Caco-2 (cell line): ENCODE results near the gene PPP1R3D. TPM values are rescaled to one million over a fixed set of nuclear protein-coding genes. Genes with fewer than 3 reads are reported as not detected.

Experiments used
- BruUV-seq: library from RNA; stranded (reverse); fragments of 400-500 nt; replicated peaks from 2 replicates; lab custom pipeline; 2021; lab: Mats Ljungman, UMichigan
- CTCF ChIA-PET: fragments of 300-600 bp; sonication (Branson Sonifier 250); formaldehyde crosslinking; loops from one replicate; lab custom pipeline; 2022; ENCODE audit warnings: antibody characterized with exemption; lab: Charles Lee
- POLR2A ChIA-PET: fragments of 300-600 bp; sonication (Branson Sonifier 250); formaldehyde crosslinking; loops from one replicate; lab custom pipeline; 2022; ENCODE audit warnings: antibody characterized with exemption; lab: Charles Lee
- DNase-seq, 2 experiments: peaks; one replicate each; pipeline versions ENCODE4 v3.0.0 to v3.0.0-alpha.2; 2020 to 2022
- H3K27me3 ChIP-seq: replicated peaks from 2 replicates; pipeline ENCODE4 v1.6.0; 2011; ENCODE audit warnings: low read length; ENCODE audit not compliant: control insufficient read depth, insufficient read depth
- H3K36me3 ChIP-seq: 2 replicates; pipeline ENCODE4 v1.5.1; 2011; ENCODE audit warnings: low read length; ENCODE audit not compliant: control insufficient read depth, insufficient read depth
- H3K4me1 ChIP-seq: fragments of 250-450 bp; sonication (Bioruptor Pico); 2 replicates; pipeline ENCODE4 v1.5.1; 2020; ENCODE audit warnings: mild to moderate bottlenecking
- H3K4me3 ChIP-seq: 2 replicates; pipeline ENCODE4 v1.5.1; 2011; ENCODE audit warnings: low read depth, mild to moderate bottlenecking, control low read depth, low read length
- H3K9me3 ChIP-seq: fragments of 250-450 bp; sonication (Bioruptor Pico); 2 replicates; pipeline ENCODE4 v1.5.1; 2020; ENCODE audit warnings: mild to moderate bottlenecking, moderate library complexity
- H3K27ac Mint-ChIP-seq: one replicate; pipeline ENCODE4 v1.8.0; 2022; ENCODE audit warnings: mixed read lengths; ENCODE audit not compliant: unreplicated experiment
- H3K27me3 Mint-ChIP-seq: one replicate; pipeline ENCODE4 v1.8.0; 2022; ENCODE audit warnings: mixed read lengths; ENCODE audit not compliant: insufficient read depth, unreplicated experiment
- H3K36me3 Mint-ChIP-seq: one replicate; pipeline ENCODE4 v1.8.0; 2022; ENCODE audit warnings: mild to moderate bottlenecking, mixed read lengths; ENCODE audit not compliant: insufficient read depth, unreplicated experiment
- H3K4me1 Mint-ChIP-seq: one replicate; pipeline ENCODE4 v1.8.0; 2022; ENCODE audit warnings: low read depth, mixed read lengths; ENCODE audit not compliant: unreplicated experiment
- H3K4me3 Mint-ChIP-seq: one replicate; pipeline ENCODE4 v1.8.0; 2022; ENCODE audit warnings: mild to moderate bottlenecking, moderate library complexity, mixed read lengths; ENCODE audit not compliant: unreplicated experiment
- H3K9me3 Mint-ChIP-seq: one replicate; pipeline ENCODE4 v1.8.0; 2022; ENCODE audit warnings: mixed read lengths; ENCODE audit not compliant: unreplicated experiment
- CTCF ChIP-seq, 2 experiments: fragments of 200-600 bp in 1 of 2; IDR thresholded peaks; 1 replicate in 1 of 2; 2 replicates in 1 of 2; pipeline versions ENCODE4 v1.5.1 to v1.8.0; 2011 to 2022; ENCODE audit warnings: antibody characterized with exemption in 1 of 2, control low read depth in 1 of 2, inconsistent platforms in 1 of 2, low read depth in 1 of 2, low read length in 1 of 2, mild to moderate bottlenecking in 1 of 2, moderate library complexity in 1 of 2; ENCODE audit not compliant: insufficient read depth in 1 of 2, severe bottlenecking in 1 of 2, unreplicated experiment in 1 of 2
- intact Hi-C: fragments of 100-400 bp; cut with micrococcal nuclease; formaldehyde crosslinking; loops from one replicate; pipeline ENCODE4 v1.10.0; 2022; ENCODE audit not compliant: unreplicated experiment
- total RNA-seq: library from RNA; stranded (reverse); gene quantifications from 2 replicates; pipeline ENCODE4 v1.2.3, GENCODE V29; 2022

PPP1R3D gene
- total RNA-seq, 1 experiment from 2014 or later: 10.4 TPM

- intact Hi-C loops: no loop called here
- DNase-seq: no peak
- ChIA-PET CTCF (no interaction called here), POLR2A (no interaction called here)
- no TSS peak for BruUV-seq
- H3K4me1 ChIP-seq: peaks cover 6% of the 10 kb centered on the region
- H3K36me3 ChIP-seq: no peaks in the 10 kb centered on the region
- TF ChIP-seq CTCF (IDR thresholded peaks at IDR 0.05; ENCODE audit: insufficient read depth in 1 of 2, low read depth in 1 of 2, low read length in 1 of 2, severe bottlenecking in 1 of 2, unreplicated experiment in 1 of 2): no peak
- no peaks in the 10 kb centered on the region for H3K9me3 Mint-ChIP-seq
- H3K4me1 Mint-ChIP-seq: no peaks in the 10 kb centered on the region
- H3K27me3 Mint-ChIP-seq: no peaks in the 10 kb centered on the region
- H3K27me3 ChIP-seq: no peaks in the 10 kb centered on the region
- no peak overlapping the region for H3K4me3 ChIP-seq
- no peaks in the 10 kb centered on the region for H3K36me3 Mint-ChIP-seq
- no peaks in the 10 kb centered on the region for H3K9me3 ChIP-seq
- H3K4me3 Mint-ChIP-seq: no peak overlapping the region
- no peak overlapping the region for H3K27ac Mint-ChIP-seq
Measured at GRCh38 chr20:59976156-59976782, 36.2 kb upstream of the PPP1R3D start.

GRCh38 chr20:59972037-59972801 is 32.1 kb upstream of the PPP1R3D start:
- no peaks in the 10 kb centered on the region for H3K36me3 Mint-ChIP-seq
- no peaks in the 10 kb centered on the region for H3K4me1 Mint-ChIP-seq
- Histone ChIP-seq H3K4me3 (no peak overlapping the region), H3K9me3 (no peaks in the 10 kb centered on the region), H3K36me3 (no peaks in the 10 kb centered on the region), H3K4me1 (peaks cover 6% of the 10 kb centered on the region), H3K27me3 (no peaks in the 10 kb centered on the region)
- DNase-seq: peak in 1 of 2 experiments; percentile 35
- no peak overlapping the region for H3K4me3 Mint-ChIP-seq
- no TSS peak for BruUV-seq
- ChIA-PET POLR2A (no interaction called here), CTCF (interaction anchor here (1.0 to 1.5 kb wide), 3 partner anchors 15 to 78 kb away, joined by 3 to 6 read pairs (median 3); no protein-coding TSS in a partner anchor)
- intact Hi-C loops: no loop called here
- no peak overlapping the region for H3K27ac Mint-ChIP-seq
- no peak for TF ChIP-seq CTCF (IDR thresholded peaks at IDR 0.05; ENCODE audit: insufficient read depth in 1 of 2, low read depth in 1 of 2, low read length in 1 of 2, severe bottlenecking in 1 of 2, unreplicated experiment in 1 of 2)
- no peaks in the 10 kb centered on the region for H3K9me3 Mint-ChIP-seq
- peaks cover 3% of the 10 kb centered on the region for H3K27me3 Mint-ChIP-seq

GRCh38 chr20:59971428-59971827 is 31.3 kb upstream of the PPP1R3D start:
- no peak overlapping the region for H3K4me3 ChIP-seq
- H3K27ac Mint-ChIP-seq: no peak overlapping the region
- CTCF ChIA-PET: interaction anchor here (1.2 to 1.5 kb wide), 2 partner anchors 14 to 79 kb away, joined by 3 to 6 read pairs; no protein-coding TSS in a partner anchor
- intact Hi-C loops: no loop called here
- H3K4me1 Mint-ChIP-seq: no peaks in the 10 kb centered on the region
- POLR2A ChIA-PET: no interaction called here
- peaks cover 3% of the 10 kb centered on the region for H3K27me3 Mint-ChIP-seq
- no peak for TF ChIP-seq CTCF (IDR thresholded peaks at IDR 0.05; ENCODE audit: insufficient read depth in 1 of 2, low read depth in 1 of 2, low read length in 1 of 2, severe bottlenecking in 1 of 2, unreplicated experiment in 1 of 2)
- H3K4me1 ChIP-seq: peaks cover 6% of the 10 kb centered on the region
- H3K36me3 ChIP-seq: no peaks in the 10 kb centered on the region
- no peak overlapping the region for H3K4me3 Mint-ChIP-seq
- H3K36me3 Mint-ChIP-seq: no peaks in the 10 kb centered on the region
- no peak for DNase-seq
- no peaks in the 10 kb centered on the region for H3K9me3 ChIP-seq
- no TSS peak for BruUV-seq
- H3K9me3 Mint-ChIP-seq: no peaks in the 10 kb centered on the region
- H3K27me3 ChIP-seq: no peaks in the 10 kb centered on the region
